Brain pericyte (primary cell): ENCODE data around the gene GLYATL2.

Experiments
- DNase-seq: peaks from one replicate; pipeline ENCODE4 v3.0.0-alpha.2; 2012; ENCODE audit warnings: low read depth, low spot score

The GLYATL2 gene

GRCh38 chr11:58844361-58845005, at the start of gene GLYATL2:
TSS of gene GLYATL2 (minus strand) at chr11:58844704. CDS start at chr11:58839612, 5,092 bp downstream.
- no peak for DNase-seq

GRCh38 chr11:58893899-58894298, 49.4 kb upstream of the GLYATL2 start:
- DNase-seq = no peak

- no peak for DNase-seq
Observed at GRCh38 chr11:58888579-58888978, 44.1 kb upstream of the GLYATL2 start.

- DNase-seq = no peak
Observed at GRCh38 chr11:58887452-58887851, 42.9 kb upstream of the GLYATL2 start.

- no peak for DNase-seq
Observed at GRCh38 chr11:58880625-58881024, 36.1 kb upstream of the GLYATL2 start.

- no peak for DNase-seq
Observed at GRCh38 chr11:58880166-58880565, 35.7 kb upstream of the GLYATL2 start.

- DNase-seq = no peak
Observed at GRCh38 chr11:58867556-58867955, 23.1 kb upstream of the GLYATL2 start.

- no peak for DNase-seq
Observed at GRCh38 chr11:58866788-58867187, 22.3 kb upstream of the GLYATL2 start.

GRCh38 chr11:58864335-58864734, 19.8 kb upstream of the GLYATL2 start:
- DNase-seq = no peak

- DNase-seq = no peak
Observed at GRCh38 chr11:58863697-58864096, 19.2 kb upstream of the GLYATL2 start.

- DNase-seq = no peak
Observed at GRCh38 chr11:58861533-58861932, 17.0 kb upstream of the GLYATL2 start.

- DNase-seq = no peak
Observed at GRCh38 chr11:58856806-58857205, 12.3 kb upstream of the GLYATL2 start.

GRCh38 chr11:58845386-58845785, 882 bp upstream of the GLYATL2 start:
- DNase-seq = no peak

GRCh38 chr11:58837707-58838388, 6.7 kb downstream of the GLYATL2 start:
- no peak for DNase-seq

- DNase-seq = no peak
Observed at GRCh38 chr11:58832056-58832645, 12.4 kb downstream of the GLYATL2 start.

- DNase-seq = no peak
Observed at GRCh38 chr11:58830673-58831301, 13.7 kb downstream of the GLYATL2 start.

GRCh38 chr11:58829786-58830185, 14.7 kb downstream of the GLYATL2 start:
- no peak for DNase-seq

GRCh38 chr11:58813693-58814092, 30.8 kb downstream of the GLYATL2 start:
- DNase-seq = no peak

- no peak for DNase-seq
Observed at GRCh38 chr11:58811499-58811898, 33.0 kb downstream of the GLYATL2 start.

GRCh38 chr11:58807343-58807742, 37.2 kb downstream of the GLYATL2 start:
- no peak for DNase-seq

- DNase-seq = no peak
Observed at GRCh38 chr11:58805065-58805464, 39.4 kb downstream of the GLYATL2 start.

- no peak for DNase-seq
Observed at GRCh38 chr11:58801974-58802545, 42.4 kb downstream of the GLYATL2 start.
